ENCODE measurements around the gene CTU2.

CTU2 gene

GRCh38 chr16:88720396-88720970 lies 14.2 kb downstream of the CTU2 start:
- no peaks in the 10 kb centered on the region for H3K4me1 ChIP-seq (ENCODE audit: insufficient read depth, low read length, severe bottlenecking)
- H3K9me2 ChIP-seq (ENCODE audit: low read depth, low read length) = no peaks in the 10 kb centered on the region
- H3K27ac ChIP-seq (ENCODE audit: low read depth, low read length, poor library complexity, severe bottlenecking) = no peak overlapping the region
- H3K27me3 ChIP-seq (ENCODE audit: insufficient read depth, low read length) = no peaks in the 10 kb centered on the region; the same call in 1 of the 2 replicates
- no peak overlapping the region for H2AFZ ChIP-seq (ENCODE audit: low read length)
- no peak for TF ChIP-seq CTCF (IDR thresholded peaks at IDR 0.05; ENCODE audit: low read length)
- no peak for TF ChIP-seq EZH2 (IDR thresholded peaks at IDR 0.05; ENCODE audit: borderline replicate concordance, low read length)
- no peaks in the 10 kb centered on the region for H3F3A ChIP-seq (ENCODE audit: insufficient read depth, low read length)
- no peak overlapping the region for H3K4me3 ChIP-seq (ENCODE audit: low read depth, low read length, poor library complexity, severe bottlenecking)
- H3K79me2 ChIP-seq (ENCODE audit: insufficient read depth, low read length) = no peaks in the 10 kb centered on the region
- H3K9me3 ChIP-seq (ENCODE audit: low read length) = no peaks in the 10 kb centered on the region
- H3K9ac ChIP-seq (ENCODE audit: low read length) = no peak overlapping the region
- no peak overlapping the region for H3K4me2 ChIP-seq (ENCODE audit: low read length)
- H4K20me1 ChIP-seq (ENCODE audit: insufficient read depth, low read length) = no peaks in the 10 kb centered on the region
- H3K36me3 ChIP-seq (ENCODE audit: insufficient read depth, low read length) = peaks cover 35% of the 10 kb centered on the region

GRCh38 chr16:88721236-88721635 lies 14.9 kb downstream of the CTU2 start:
- Histone ChIP-seq H3K9me3 (ENCODE audit: low read length) (no peaks in the 10 kb centered on the region), H3K4me1 (ENCODE audit: insufficient read depth, low read length, severe bottlenecking) (no peaks in the 10 kb centered on the region), H3K27ac (ENCODE audit: low read depth, low read length, poor library complexity, severe bottlenecking) (no peak overlapping the region), H3K36me3 (ENCODE audit: insufficient read depth, low read length) (peaks cover 28% of the 10 kb centered on the region), H3K27me3 (ENCODE audit: insufficient read depth, low read length) (no peaks in the 10 kb centered on the region; the same call in 1 of the 2 replicates), H4K20me1 (ENCODE audit: insufficient read depth, low read length) (no peaks in the 10 kb centered on the region), H3K4me3 (ENCODE audit: low read depth, low read length, poor library complexity, severe bottlenecking) (no peak overlapping the region), H3K9ac (ENCODE audit: low read length) (no peak overlapping the region), H3K79me2 (ENCODE audit: insufficient read depth, low read length) (no peaks in the 10 kb centered on the region), H2AFZ (ENCODE audit: low read length) (no peak overlapping the region), H3K9me2 (ENCODE audit: low read depth, low read length) (no peaks in the 10 kb centered on the region), H3F3A (ENCODE audit: insufficient read depth, low read length) (no peaks in the 10 kb centered on the region), H3K4me2 (ENCODE audit: low read length) (no peak overlapping the region)
- TF ChIP-seq CTCF (IDR thresholded peaks at IDR 0.05; ENCODE audit: low read length) = no peak
- no peak for TF ChIP-seq EZH2 (IDR thresholded peaks at IDR 0.05; ENCODE audit: borderline replicate concordance, low read length)

- TF ChIP-seq EZH2 (IDR thresholded peaks at IDR 0.05; ENCODE audit: borderline replicate concordance, low read length) = no peak
- no peak for TF ChIP-seq CTCF (IDR thresholded peaks at IDR 0.05; ENCODE audit: low read length)
- Histone ChIP-seq H3K36me3 (ENCODE audit: insufficient read depth, low read length) (peaks cover 19% of the 10 kb centered on the region), H3K9me3 (ENCODE audit: low read length) (no peaks in the 10 kb centered on the region), H3K9ac (ENCODE audit: low read length) (no peak overlapping the region), H3K4me1 (ENCODE audit: insufficient read depth, low read length, severe bottlenecking) (no peaks in the 10 kb centered on the region), H3K9me2 (ENCODE audit: low read depth, low read length) (no peaks in the 10 kb centered on the region), H3K27ac (ENCODE audit: low read depth, low read length, poor library complexity, severe bottlenecking) (no peak overlapping the region), H2AFZ (ENCODE audit: low read length) (no peak overlapping the region), H4K20me1 (ENCODE audit: insufficient read depth, low read length) (no peaks in the 10 kb centered on the region), H3K4me3 (ENCODE audit: low read depth, low read length, poor library complexity, severe bottlenecking) (no peak overlapping the region), H3F3A (ENCODE audit: insufficient read depth, low read length) (no peaks in the 10 kb centered on the region), H3K4me2 (ENCODE audit: low read length) (no peak overlapping the region), H3K27me3 (ENCODE audit: insufficient read depth, low read length) (no peaks in the 10 kb centered on the region; the same call in 1 of the 2 replicates), H3K79me2 (ENCODE audit: insufficient read depth, low read length) (no peaks in the 10 kb centered on the region)
These were observed 15.8 kb downstream of the CTU2 start for GRCh38 chr16:88721815-88722755.
